Neural progenitor cell (in vitro differentiated cells): Measurements from ENCODE around the gene ZNF524. TPM values are rescaled to one million over a fixed set of nuclear protein-coding genes. Genes with fewer than 3 reads are reported as not detected.
A peak's percentile ranks its signal among the peaks of the same experiment; 100 is the strongest.

Experiments used
- DNase-seq: peaks from one replicate; pipeline ENCODE4 v3.0.0-alpha.2; 2016; ENCODE audit warnings: low spot score
- H2AFZ ChIP-seq: fragments of 200-600 bp; sonication (generic); replicated peaks from 2 replicates; pipeline ENCODE4 v1.6.1; 2016; ENCODE audit warnings: antibody characterized with exemption
- H3F3A ChIP-seq: fragments of 200-600 bp; sonication (generic); 2 replicates; pipeline ENCODE4 v1.6.1; 2016; ENCODE audit warnings: antibody characterized with exemption, low read depth
- H3K27ac ChIP-seq: fragments of 200-600 bp; sonication (generic); 2 replicates; pipeline ENCODE4 v1.5.1; 2016; ENCODE audit warnings: mild to moderate bottlenecking
- H3K27me3 ChIP-seq: fragments of 200-600 bp; sonication (generic); 2 replicates; pipeline ENCODE4 v1.6.1; 2016; ENCODE audit warnings: mild to moderate bottlenecking, moderate library complexity
- H3K36me3 ChIP-seq: fragments of 200-600 bp; sonication (generic); 2 replicates; pipeline ENCODE4 v1.5.1; 2016
- H3K4me1 ChIP-seq: fragments of 200-600 bp; sonication (generic); 2 replicates; pipeline ENCODE4 v1.6.1; 2016; ENCODE audit warnings: mixed run types
- H3K4me2 ChIP-seq: fragments of 200-600 bp; sonication (generic); 2 replicates; pipeline ENCODE4 v1.6.1; 2016
- H3K4me3 ChIP-seq: fragments of 200-600 bp; sonication (generic); 2 replicates; pipeline ENCODE4 v1.5.1; 2016
- H3K79me2 ChIP-seq: fragments of 200-600 bp; sonication (generic); 2 replicates; pipeline ENCODE4 v1.6.1; 2016; ENCODE audit warnings: low read depth
- H3K9ac ChIP-seq: fragments of 200-600 bp; sonication (generic); 2 replicates; pipeline ENCODE4 v1.6.1; 2016
- H3K9me3 ChIP-seq: fragments of 200-600 bp; sonication (generic); 2 replicates; pipeline ENCODE4 v1.5.1; 2016; ENCODE audit warnings: low read depth
- H4K20me1 ChIP-seq: fragments of 200-600 bp; sonication (generic); 2 replicates; pipeline ENCODE4 v1.6.1; 2016; ENCODE audit warnings: low read depth
- H3K27ac Mint-ChIP-seq: 3 replicates; pipeline ENCODE4 v1.8.0; 2021; ENCODE audit warnings: mixed read lengths
- H3K27me3 Mint-ChIP-seq: 2 replicates; pipeline ENCODE4 v1.8.0; 2022; ENCODE audit warnings: low read depth, mild to moderate bottlenecking, inconsistent platforms, moderate library complexity, mixed read lengths; ENCODE audit not compliant: insufficient read depth
- H3K36me3 Mint-ChIP-seq: 3 replicates; pipeline ENCODE4 v1.8.0; 2021; ENCODE audit warnings: mixed read lengths
- H3K4me1 Mint-ChIP-seq: 3 replicates; pipeline ENCODE4 v1.8.0; 2021; ENCODE audit warnings: mixed read lengths
- H3K4me3 Mint-ChIP-seq: 3 replicates; pipeline ENCODE4 v1.8.0; 2021; ENCODE audit warnings: mild to moderate bottlenecking, moderate library complexity, mixed read lengths
- H3K9me3 Mint-ChIP-seq: 3 replicates; pipeline ENCODE4 v1.8.0; 2020; ENCODE audit warnings: mixed read lengths
- CTCF ChIP-seq: fragments of 200-600 bp; sonication (generic); IDR thresholded peaks from 2 replicates; pipeline ENCODE4 v1.5.1; 2017; ENCODE audit warnings: antibody characterized with exemption, mild to moderate bottlenecking
- EZH2 ChIP-seq: fragments of 200-600 bp; sonication (generic); IDR thresholded peaks from 2 replicates; pipeline ENCODE4 v1.6.1; 2017; ENCODE audit warnings: antibody characterized with exemption, mild to moderate bottlenecking, moderate library complexity
- EZH2phosphoT487 ChIP-seq: fragments of 200-600 bp; sonication (generic); IDR thresholded peaks from 2 replicates; pipeline ENCODE4 v1.6.1; 2017; ENCODE audit warnings: antibody characterized with exemption
- total RNA-seq: library from RNA; depleted of rRNA; stranded (reverse); fragments of >200 nt; gene quantifications from 2 replicates; pipeline ENCODE4 v1.2.3, GENCODE V29; 2015; ENCODE audit warnings: low replicate concordance

ZNF524 gene
- total RNA-seq, 1 donor from 2014 or later = 3.2 TPM

- TF ChIP-seq EZH2 = no peak
- Histone ChIP-seq H3K27ac (no peak overlapping the region), H3K4me2 (peak overlapping the region; percentile 31)
These were observed 47.5 kb upstream of the ZNF524 start for GRCh38 chr19:55552620-55553019.

GRCh38 chr19:55553217-55554182 lies 46.6 kb upstream of the ZNF524 start:
- H3K36me3 ChIP-seq = no peaks in the 10 kb centered on the region
- peaks cover 57% of the 10 kb centered on the region for H3F3A ChIP-seq
- H3K9me3 Mint-ChIP-seq = no peaks in the 10 kb centered on the region
- H2AFZ ChIP-seq = no peak overlapping the region
- TF ChIP-seq EZH2 (no peak), CTCF (no peak), EZH2phosphoT487 (no peak)
- no peak overlapping the region for H3K4me3 Mint-ChIP-seq
- H3K4me2 ChIP-seq = no peak overlapping the region
- no peaks in the 10 kb centered on the region for H3K79me2 ChIP-seq
- no peak for DNase-seq
- H3K27ac Mint-ChIP-seq = peak overlapping the region; percentile 85
- no peak overlapping the region for H3K27ac ChIP-seq
- no peaks in the 10 kb centered on the region for H3K9me3 ChIP-seq
- H3K9ac ChIP-seq = no peak overlapping the region
- H3K27me3 ChIP-seq = no peaks in the 10 kb centered on the region
- peaks cover 20% of the 10 kb centered on the region for H3K27me3 Mint-ChIP-seq
- H3K36me3 Mint-ChIP-seq = no peaks in the 10 kb centered on the region
- no peaks in the 10 kb centered on the region for H4K20me1 ChIP-seq
- no peak overlapping the region for H3K4me3 ChIP-seq
- H3K4me1 ChIP-seq = peaks cover 52% of the 10 kb centered on the region
- peaks cover 65% of the 10 kb centered on the region for H3K4me1 Mint-ChIP-seq

More at GRCh38 chr19:55552620-55553019, 47.5 kb upstream of the ZNF524 start:
- Mint-ChIP-seq H3K36me3 (no peaks in the 10 kb centered on the region), H3K27ac (peak overlapping the region; percentile 82), H3K4me1 (peaks cover 68% of the 10 kb centered on the region), H3K4me3 (peak overlapping the region; percentile 16), H3K27me3 (peaks cover 21% of the 10 kb centered on the region), H3K9me3 (no peaks in the 10 kb centered on the region)
- Histone ChIP-seq H3K27me3 (no peaks in the 10 kb centered on the region), H3K9ac (no peak overlapping the region), H4K20me1 (no peaks in the 10 kb centered on the region), H3K79me2 (no peaks in the 10 kb centered on the region), H3F3A (peaks cover 59% of the 10 kb centered on the region), H3K4me3 (no peak overlapping the region), H2AFZ (peak overlapping the region; percentile 77), H3K36me3 (no peaks in the 10 kb centered on the region), H3K9me3 (no peaks in the 10 kb centered on the region), H3K4me1 (peaks cover 54% of the 10 kb centered on the region)
- DNase-seq = no peak

GRCh38 chr19:55554302-55554701 lies 45.8 kb upstream of the ZNF524 start:
- DNase-seq = no peak
- peak overlapping the region; percentile 62 for H3K4me3 Mint-ChIP-seq
- no peaks in the 10 kb centered on the region for H3K79me2 ChIP-seq
- no peak overlapping the region for H3K4me3 ChIP-seq
- no peak for TF ChIP-seq EZH2
- TF ChIP-seq EZH2phosphoT487 = no peak
- TF ChIP-seq CTCF = no peak
- H4K20me1 ChIP-seq = no peaks in the 10 kb centered on the region
- H3K27ac Mint-ChIP-seq = peak overlapping the region; percentile 85
- peaks cover 53% of the 10 kb centered on the region for H3F3A ChIP-seq
- H3K9ac ChIP-seq = no peak overlapping the region
- peaks cover 65% of the 10 kb centered on the region for H3K4me1 Mint-ChIP-seq
- H3K9me3 Mint-ChIP-seq = no peaks in the 10 kb centered on the region
- H3K27me3 Mint-ChIP-seq = peaks cover 20% of the 10 kb centered on the region
- peaks cover 48% of the 10 kb centered on the region for H3K4me1 ChIP-seq
- H3K27me3 ChIP-seq = no peaks in the 10 kb centered on the region
- peak overlapping the region; percentile 45 for H3K4me2 ChIP-seq
- no peak overlapping the region for H2AFZ ChIP-seq
- H3K27ac ChIP-seq = no peak overlapping the region
- H3K36me3 Mint-ChIP-seq = no peaks in the 10 kb centered on the region
- H3K9me3 ChIP-seq = no peaks in the 10 kb centered on the region
- no peaks in the 10 kb centered on the region for H3K36me3 ChIP-seq

- peak overlapping the region; percentile 85 for H3K27ac Mint-ChIP-seq
These were observed 45.3 kb upstream of the ZNF524 start for GRCh38 chr19:55554741-55555152.

More at GRCh38 chr19:55554741-55555152, 45.3 kb upstream of the ZNF524 start:
- Mint-ChIP-seq H3K36me3 (no peaks in the 10 kb centered on the region), H3K9me3 (no peaks in the 10 kb centered on the region), H3K4me1 (peaks cover 61% of the 10 kb centered on the region), H3K4me3 (peak overlapping the region; percentile 62), H3K27me3 (peaks cover 20% of the 10 kb centered on the region)
- Histone ChIP-seq H2AFZ (no peak overlapping the region), H3K4me3 (no peak overlapping the region), H3K27ac (no peak overlapping the region), H3K4me2 (peak overlapping the region; percentile 45), H4K20me1 (no peaks in the 10 kb centered on the region), H3K36me3 (no peaks in the 10 kb centered on the region), H3K27me3 (no peaks in the 10 kb centered on the region), H3F3A (peaks cover 48% of the 10 kb centered on the region), H3K9ac (no peak overlapping the region), H3K4me1 (peaks cover 48% of the 10 kb centered on the region), H3K9me3 (no peaks in the 10 kb centered on the region), H3K79me2 (no peaks in the 10 kb centered on the region)
- DNase-seq = peak; percentile 70
- no peak for TF ChIP-seq CTCF
- TF ChIP-seq EZH2phosphoT487 = no peak
- no peak for TF ChIP-seq EZH2
